Muscle of leg (tissue), 16 donors: ENCODE measurements around the gene IL4. TPM values are rescaled to one million over a fixed set of nuclear protein-coding genes. Genes with fewer than 3 reads are reported as not detected.
"Not testable (repeated sequence)": the region's sequence is repeated elsewhere in the genome, so short reads cannot be mapped to it uniquely, and the experiment has no call there.

Experiments
- DNase-seq: peaks from one replicate; pipeline ENCODE4 v3.0.0; 2013
- H3K27ac ChIP-seq: one replicate; pipeline ENCODE4 v1.5.1; 2013; ENCODE audit warnings: mild to moderate bottlenecking, low read length, control low read depth
- H3K27me3 ChIP-seq: one replicate; pipeline ENCODE4 v1.6.1; 2013; ENCODE audit warnings: low read length; ENCODE audit not compliant: control insufficient read depth, insufficient read depth
- H3K36me3 ChIP-seq: one replicate; pipeline ENCODE4 v1.6.1; 2013; ENCODE audit warnings: low read length; ENCODE audit not compliant: control insufficient read depth, insufficient read depth
- H3K4me1 ChIP-seq: one replicate; pipeline ENCODE4 v1.6.1; 2013; ENCODE audit warnings: low read length; ENCODE audit not compliant: control insufficient read depth, insufficient read depth
- H3K4me3 ChIP-seq: one replicate; pipeline ENCODE4 v1.5.1; 2013; ENCODE audit warnings: low read length, control low read depth
- H3K9me3 ChIP-seq: replicated peaks from 2 replicates; pipeline ENCODE4 v1.6.1; 2013; ENCODE audit warnings: low read depth, low read length; ENCODE audit not compliant: control insufficient read depth
- WGBS: methylation state at CpG from one replicate; pipeline ENCODE4 v1.1.5; 2013; ENCODE audit warnings: missing lambda C conversion rate; ENCODE audit not compliant: insufficient coverage; 5-methylcytosine and 5-hydroxymethylcytosine counted together
- long read RNA-seq, 11 donors: transcript quantifications; one replicate each; lab custom pipeline, GENCODE V29; 2026
- polyA plus RNA-seq, 8 donors: library from polyadenylated mRNA; unstranded; fragments of 120-200 nt; gene quantifications; one replicate each; pipeline versions ENCODE4 v1.2.1 to v1.2.3, GENCODE V29; 2013; ENCODE audit warnings: inconsistent platforms in 1 of 8, low replicate concordance in 1 of 8; ENCODE audit not compliant: insufficient read length in 8 of 8, insufficient read depth in 1 of 8
- total RNA-seq: library from RNA; stranded (reverse); fragments of 120-200 nt; gene quantifications from one replicate; pipeline ENCODE4 v1.2.4, GENCODE V29; 2013

IL4 gene
- total RNA-seq = not detected
- polyA plus RNA-seq = under 1 TPM in 1 of 8 donors, not detected in 7; 0.18 TPM
- long read RNA-seq, donor 1 = 0 reads
- long read RNA-seq, donor 2 = 0 reads
- long read RNA-seq, donor 3 = 0 reads
- long read RNA-seq, donor 4 = 0 reads
- long read RNA-seq, donor 5 = 0 reads
- long read RNA-seq, donor 6 = 0 reads
- long read RNA-seq, donor 7 = 0 reads
- long read RNA-seq, donor 8 = 0 reads
- long read RNA-seq, donor 9 = 0 reads
- long read RNA-seq, donor 10 = 0 reads
- long read RNA-seq, donor 11 = 0 reads

DNA sequence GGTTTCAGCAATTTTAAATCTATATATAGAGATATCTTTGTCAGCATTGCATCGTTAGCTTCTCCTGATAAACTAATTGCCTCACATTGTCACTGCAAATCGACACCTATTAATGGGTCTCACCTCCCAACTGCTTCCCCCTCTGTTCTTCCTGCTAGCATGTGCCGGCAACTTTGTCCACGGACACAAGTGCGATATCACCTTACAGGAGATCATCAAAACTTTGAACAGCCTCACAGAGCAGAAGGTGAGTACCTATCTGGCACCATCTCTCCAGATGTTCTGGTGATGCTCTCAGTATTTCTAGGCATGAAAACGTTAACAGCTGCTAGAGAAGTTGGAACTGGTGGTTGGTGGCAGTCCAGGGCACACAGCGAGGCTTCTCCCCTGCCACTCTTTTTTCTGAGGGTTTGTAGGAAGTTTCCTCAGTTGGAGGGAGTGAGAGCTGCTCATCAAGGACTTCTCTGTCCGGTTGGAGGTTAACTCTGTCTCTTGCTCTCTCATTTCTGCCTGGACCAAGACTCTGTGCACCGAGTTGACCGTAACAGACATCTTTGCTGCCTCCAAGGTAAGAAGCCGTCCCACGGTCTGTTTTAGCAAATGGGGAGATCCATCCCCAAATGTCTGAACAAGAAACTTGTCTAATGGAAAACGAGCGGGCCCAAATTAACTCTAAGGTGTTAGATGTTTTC lies at the start of gene IL4:
TSS of gene IL4 (plus strand) at position 51 of the 692 bp plus-strand sequence. CDS start at position 113, 62 bp downstream.
- Histone ChIP-seq H3K4me3 (no peak within 1 kb of the TSS), H3K27ac (no peak within 1 kb of the TSS), H3K9me3 (no peaks in the 10 kb centered on the region), H3K4me1 (no peaks in the 10 kb centered on the region), H3K27me3 (no peaks in the 10 kb centered on the region), H3K36me3 (no peaks in the 10 kb centered on the region)
- 71% methylated on average over 9 of the region's 14 CpGs for WGBS
- no peak for DNase-seq

- Histone ChIP-seq H3K9me3 (no peaks in the 10 kb centered on the region), H3K36me3 (peaks cover 11% of the 10 kb centered on the region)
Observed at GRCh38 chr5:132627470-132627869, 46.3 kb upstream of the IL4 start.

GRCh38 chr5:132628814-132629213 lies 45.0 kb upstream of the IL4 start:
- Histone ChIP-seq H3K27me3 (no peaks in the 10 kb centered on the region), H3K9me3 (no peaks in the 10 kb centered on the region), H3K36me3 (peaks cover 11% of the 10 kb centered on the region), H3K4me3 (no peak overlapping the region), H3K27ac (no peak overlapping the region), H3K4me1 (no peaks in the 10 kb centered on the region)
- DNase-seq = no peak
- WGBS = no CpG with 5 or more reads among the region's 2 CpGs

More at GRCh38 chr5:132627470-132627869, 46.3 kb upstream of the IL4 start:
- no peak for DNase-seq
- 100% methylated on average over 2 of the region's 2 CpGs for WGBS
- H3K27ac ChIP-seq = no peak overlapping the region
- H3K4me1 ChIP-seq = no peaks in the 10 kb centered on the region
- H3K4me3 ChIP-seq = no peak overlapping the region
- no peaks in the 10 kb centered on the region for H3K27me3 ChIP-seq

DNA sequence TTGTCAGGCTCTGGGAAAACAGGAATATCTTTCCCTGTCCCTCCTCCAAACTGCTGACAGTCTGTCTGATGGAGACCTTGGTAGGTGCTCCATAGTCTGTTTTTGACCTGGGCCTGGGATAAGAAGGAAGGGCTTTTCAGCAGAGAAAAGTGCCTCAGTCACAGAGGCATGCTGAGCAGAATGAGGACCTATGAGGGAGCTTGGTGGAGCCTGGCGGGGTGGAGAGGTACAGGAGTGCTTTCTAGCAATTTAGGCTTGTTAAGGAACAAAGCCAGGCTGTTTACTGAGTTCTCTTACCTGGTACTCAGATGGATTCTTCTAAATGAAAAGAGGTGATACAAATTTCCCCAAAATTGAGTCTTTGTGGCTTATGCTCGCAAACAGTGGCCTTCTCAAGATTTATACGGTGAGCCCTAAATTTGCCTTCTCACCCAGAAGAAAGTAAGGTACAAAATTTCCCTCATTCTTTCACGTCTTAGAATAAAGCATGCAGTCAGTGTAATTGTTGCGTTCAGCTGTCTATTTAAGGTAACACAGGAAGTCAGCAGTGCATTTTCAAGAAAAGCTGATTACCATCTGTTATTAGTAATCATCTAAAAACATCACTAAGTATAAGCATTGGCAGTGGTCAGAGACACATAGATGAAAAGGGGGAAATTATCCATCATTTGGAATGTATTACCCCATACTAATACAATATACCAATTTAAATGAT lies 44.4 kb upstream of the IL4 start:
- Histone ChIP-seq H3K4me3 (no peak overlapping the region), H3K4me1 (no peaks in the 10 kb centered on the region), H3K27me3 (no peaks in the 10 kb centered on the region), H3K9me3 (no peaks in the 10 kb centered on the region), H3K36me3 (peaks cover 11% of the 10 kb centered on the region), H3K27ac (no peak overlapping the region)
- 94% methylated on average over 2 of the region's 5 CpGs for WGBS
- DNase-seq = no peak

- peaks cover 19% of the 10 kb centered on the region for H3K36me3 ChIP-seq
- not testable (repeated sequence) for H3K4me3 ChIP-seq, H3K27ac ChIP-seq, DNase-seq, H3K4me1 ChIP-seq, H3K9me3 ChIP-seq, H3K27me3 ChIP-seq
- WGBS = no CpG with 5 or more reads among the region's 4 CpGs
Observed at GRCh38 chr5:132633587-132633986, 40.2 kb upstream of the IL4 start.

DNA sequence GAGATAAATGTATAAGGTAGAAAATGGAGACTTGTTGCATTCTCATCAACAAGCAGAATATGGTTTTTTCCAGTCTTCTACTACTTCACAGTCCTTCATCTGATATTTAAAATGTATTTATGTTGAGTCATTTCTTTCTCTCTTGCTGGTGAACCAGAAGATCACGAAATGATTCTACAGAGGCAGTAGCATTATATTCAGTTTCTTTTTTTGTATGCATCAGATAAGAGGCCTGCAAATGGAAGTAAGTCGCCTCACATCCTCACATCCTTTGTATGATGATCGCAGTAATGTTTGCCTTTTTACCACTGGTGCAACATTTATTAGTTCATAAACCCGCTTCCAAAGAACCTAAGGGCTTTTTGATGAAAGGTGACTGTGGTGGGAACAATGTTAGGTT lies 37.9 kb upstream of the IL4 start:
- no CpG with 5 or more reads among the region's 4 CpGs for WGBS
- no peak for DNase-seq
- no peaks in the 10 kb centered on the region for H3K9me3 ChIP-seq
- H3K27ac ChIP-seq = no peak overlapping the region
- no peaks in the 10 kb centered on the region for H3K4me1 ChIP-seq
- peaks cover 26% of the 10 kb centered on the region for H3K36me3 ChIP-seq
- no peak overlapping the region for H3K4me3 ChIP-seq
- H3K27me3 ChIP-seq = no peaks in the 10 kb centered on the region

DNA sequence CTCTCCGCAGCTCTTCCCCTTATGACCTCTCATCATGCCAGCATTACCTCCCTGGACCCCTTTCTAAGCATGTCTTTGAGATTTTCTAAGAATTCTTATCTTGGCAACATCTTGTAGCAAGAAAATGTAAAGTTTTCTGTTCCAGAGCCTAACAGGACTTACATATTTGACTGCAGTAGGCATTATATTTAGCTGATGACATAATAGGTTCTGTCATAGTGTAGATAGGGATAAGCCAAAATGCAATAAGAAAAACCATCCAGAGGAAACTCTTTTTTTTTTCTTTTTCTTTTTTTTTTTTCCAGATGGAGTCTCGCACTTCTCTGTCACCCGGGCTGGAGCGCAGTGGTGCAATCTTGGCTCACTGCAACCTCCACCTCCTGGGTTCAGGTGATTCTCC lies 36.5 kb upstream of the IL4 start:
- WGBS = 100% methylated on average over 3 of the region's 4 CpGs
- Histone ChIP-seq H3K27ac (no peak overlapping the region), H3K27me3 (no peaks in the 10 kb centered on the region), H3K4me3 (no peak overlapping the region), H3K36me3 (peaks cover 37% of the 10 kb centered on the region), H3K4me1 (no peaks in the 10 kb centered on the region), H3K9me3 (no peaks in the 10 kb centered on the region)
- no peak for DNase-seq

GRCh38 chr5:132639706-132640130 lies 34.1 kb upstream of the IL4 start:
- no CpG with 5 or more reads among the region's 2 CpGs for WGBS
- no peaks in the 10 kb centered on the region for H3K27me3 ChIP-seq
- H3K4me3 ChIP-seq = no peak overlapping the region
- H3K36me3 ChIP-seq = peaks cover 46% of the 10 kb centered on the region
- H3K9me3 ChIP-seq = no peaks in the 10 kb centered on the region
- H3K4me1 ChIP-seq = no peaks in the 10 kb centered on the region
- no peak for DNase-seq
- H3K27ac ChIP-seq = no peak overlapping the region

GRCh38 chr5:132640613-132641012 lies 33.2 kb upstream of the IL4 start:
- H3K27ac ChIP-seq = no peak overlapping the region
- H3K4me1 ChIP-seq = no peaks in the 10 kb centered on the region
- WGBS = 82% methylated on average over 2 of the region's 4 CpGs
- H3K27me3 ChIP-seq = no peaks in the 10 kb centered on the region
- H3K4me3 ChIP-seq = no peak overlapping the region
- peaks cover 46% of the 10 kb centered on the region for H3K36me3 ChIP-seq
- DNase-seq = no peak
- no peaks in the 10 kb centered on the region for H3K9me3 ChIP-seq

- no peak overlapping the region for H3K27ac ChIP-seq
- no CpG with 5 or more reads among the region's 3 CpGs for whole genome bisulfite sequencing
- H3K27me3 ChIP-seq = no peaks in the 10 kb centered on the region
- no peaks in the 10 kb centered on the region for H3K4me1 ChIP-seq
- DNase-seq = no peak
- H3K4me3 ChIP-seq = no peak overlapping the region
- H3K36me3 ChIP-seq = peaks cover 46% of the 10 kb centered on the region
- no peaks in the 10 kb centered on the region for H3K9me3 ChIP-seq
Observed at GRCh38 chr5:132641241-132641723, 32.5 kb upstream of the IL4 start.
